Right atrium auricular region (tissue), 2 donors: Measurements from ENCODE around the gene RBM14. TPM values are rescaled to one million over a fixed set of nuclear protein-coding genes. Genes with fewer than 3 reads are reported as not detected.
A peak's percentile ranks its signal among the peaks of the same experiment; 100 is the strongest.

ENCODE experiments used
- DNase-seq: peaks from one replicate; pipeline ENCODE4 v3.0.0-alpha.2; 2019; ENCODE audit warnings: low spot score
- H3K27ac ChIP-seq, 2 donors: fragments of 200-600 bp; sonication (generic); 1 replicate in 1 of 2; 2 replicates in 1 of 2; pipeline ENCODE4 v1.5.1; 2016 to 2019
- H3K27me3 ChIP-seq, 2 donors: fragments of 200-600 bp; sonication (generic); one replicate each; pipeline versions ENCODE4 v1.5.1 to v1.6.0; 2017 to 2019
- H3K36me3 ChIP-seq: fragments of 200-600 bp; sonication (generic); one replicate; pipeline ENCODE4 v1.5.1; 2016
- H3K4me1 ChIP-seq, 2 donors: fragments of 200-600 bp; sonication (generic); one replicate each; pipeline versions ENCODE4 v1.5.1 to v1.6.0; 2017 to 2019
- H3K4me3 ChIP-seq, 2 donors: fragments of 200-600 bp; sonication (generic); 1 replicate in 1 of 2; 2 replicates in 1 of 2; pipeline ENCODE4 v1.5.1; 2017 to 2019; ENCODE audit warnings: mild to moderate bottlenecking in 1 of 2, moderate library complexity in 1 of 2
- H3K9me3 ChIP-seq, 2 donors: fragments of 200-600 bp; sonication (generic); one replicate each; pipeline ENCODE4 v1.5.1; 2019
- total RNA-seq, 2 donors: library from RNA; depleted of rRNA; stranded (reverse); fragments of >200 nt; gene quantifications; one replicate each; pipeline ENCODE4 v1.1.0, GENCODE V29; 2016
- TF ChIP-seq, protein P1 (sequence below), 2 donors: fragments of 200-600 bp; sonication (generic); IDR thresholded peaks; one replicate each; pipeline ENCODE4 v1.5.1; 2019; ENCODE audit warnings: antibody characterized with exemption in 2 of 2

RBM14 gene
- total RNA-seq, 2 donors from 2014 or later, result 27.5 to 34.3 TPM

DNA sequence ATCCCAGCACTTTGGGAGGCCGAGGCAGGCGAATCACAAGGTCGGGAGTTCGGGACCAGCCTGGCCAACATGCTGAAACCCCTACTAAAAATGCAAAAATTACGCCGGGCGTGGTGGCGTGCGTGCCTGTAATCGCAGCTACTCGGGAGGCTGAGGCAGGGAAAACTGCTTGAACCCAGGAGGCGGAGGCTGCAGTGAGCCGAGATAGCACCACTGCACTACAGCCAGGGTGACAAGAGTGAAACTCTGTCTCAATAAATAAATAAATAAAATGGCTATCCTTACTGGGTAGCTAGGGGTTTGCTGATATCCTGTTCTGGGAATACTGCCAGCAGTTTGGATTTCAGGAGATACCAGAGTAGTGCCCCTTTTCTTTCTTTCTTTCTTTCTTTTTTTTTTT lies 2.4 kb upstream of the RBM14 start:
- H3K27me3 ChIP-seq, result no peaks in the 10 kb centered on the region
- DNase-seq, result no peak
- H3K27ac ChIP-seq, result peak overlapping the region in 1 of 2 donors; percentile 31
- TF ChIP-seq, protein P1, sequence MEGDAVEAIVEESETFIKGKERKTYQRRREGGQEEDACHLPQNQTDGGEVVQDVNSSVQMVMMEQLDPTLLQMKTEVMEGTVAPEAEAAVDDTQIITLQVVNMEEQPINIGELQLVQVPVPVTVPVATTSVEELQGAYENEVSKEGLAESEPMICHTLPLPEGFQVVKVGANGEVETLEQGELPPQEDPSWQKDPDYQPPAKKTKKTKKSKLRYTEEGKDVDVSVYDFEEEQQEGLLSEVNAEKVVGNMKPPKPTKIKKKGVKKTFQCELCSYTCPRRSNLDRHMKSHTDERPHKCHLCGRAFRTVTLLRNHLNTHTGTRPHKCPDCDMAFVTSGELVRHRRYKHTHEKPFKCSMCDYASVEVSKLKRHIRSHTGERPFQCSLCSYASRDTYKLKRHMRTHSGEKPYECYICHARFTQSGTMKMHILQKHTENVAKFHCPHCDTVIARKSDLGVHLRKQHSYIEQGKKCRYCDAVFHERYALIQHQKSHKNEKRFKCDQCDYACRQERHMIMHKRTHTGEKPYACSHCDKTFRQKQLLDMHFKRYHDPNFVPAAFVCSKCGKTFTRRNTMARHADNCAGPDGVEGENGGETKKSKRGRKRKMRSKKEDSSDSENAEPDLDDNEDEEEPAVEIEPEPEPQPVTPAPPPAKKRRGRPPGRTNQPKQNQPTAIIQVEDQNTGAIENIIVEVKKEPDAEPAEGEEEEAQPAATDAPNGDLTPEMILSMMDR (IDR thresholded peaks at IDR 0.05), result no peak
- no peak overlapping the region for H3K4me3 ChIP-seq
- no peaks in the 10 kb centered on the region for H3K9me3 ChIP-seq
- peaks cover 7% of the 10 kb centered on the region for H3K36me3 ChIP-seq
- peaks cover 0 to 25% of the 10 kb centered on the region in 2 donors for H3K4me1 ChIP-seq

DNA sequence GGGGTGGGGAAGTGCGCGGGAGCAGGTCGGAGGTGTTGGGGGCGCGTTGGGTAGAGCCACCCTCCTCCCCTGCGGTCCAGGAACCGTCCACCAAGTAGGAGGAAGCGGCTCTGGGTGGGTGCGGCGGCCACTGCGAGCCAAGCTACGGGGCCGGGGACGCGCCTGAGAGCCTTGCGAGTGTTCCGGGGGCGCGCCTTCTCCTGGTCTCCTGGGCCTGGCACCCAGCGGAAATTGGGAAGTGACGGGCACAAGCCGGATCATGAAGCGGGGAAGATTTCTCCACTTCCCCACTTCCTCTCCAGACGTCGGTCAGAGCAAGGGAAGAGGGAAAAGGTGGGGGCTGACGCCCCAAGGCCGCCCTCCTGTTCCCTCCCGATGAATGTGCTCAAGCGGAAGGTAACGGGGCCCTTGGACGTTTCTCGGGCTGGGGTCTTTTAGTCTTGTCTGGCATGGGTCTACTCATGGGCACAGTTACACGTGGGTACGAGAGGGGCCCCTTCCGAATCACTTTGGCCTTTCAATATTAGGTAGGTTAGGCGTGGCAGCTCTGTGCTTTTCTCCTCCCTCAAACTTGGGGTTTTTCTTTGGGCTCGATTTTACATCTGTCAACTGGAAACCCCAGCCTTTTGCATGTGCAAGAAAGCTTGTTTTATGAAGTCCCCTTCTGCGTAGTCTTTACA lies 865 bp downstream of the RBM14 start:
- Histone ChIP-seq H3K27ac (peak overlapping the region; percentile 98 to 99), H3K4me1 (peaks cover 0 to 54% of the 10 kb centered on the region in 2 donors), H3K27me3 (no peaks in the 10 kb centered on the region), H3K9me3 (no peaks in the 10 kb centered on the region), H3K4me3 (peak overlapping the region; percentile 83 to 85), H3K36me3 (peaks cover 7% of the 10 kb centered on the region)
- TF ChIP-seq, protein P1 (IDR thresholded peaks at IDR 0.05), result no peak
- DNase-seq, result peak; percentile 82

DNA sequence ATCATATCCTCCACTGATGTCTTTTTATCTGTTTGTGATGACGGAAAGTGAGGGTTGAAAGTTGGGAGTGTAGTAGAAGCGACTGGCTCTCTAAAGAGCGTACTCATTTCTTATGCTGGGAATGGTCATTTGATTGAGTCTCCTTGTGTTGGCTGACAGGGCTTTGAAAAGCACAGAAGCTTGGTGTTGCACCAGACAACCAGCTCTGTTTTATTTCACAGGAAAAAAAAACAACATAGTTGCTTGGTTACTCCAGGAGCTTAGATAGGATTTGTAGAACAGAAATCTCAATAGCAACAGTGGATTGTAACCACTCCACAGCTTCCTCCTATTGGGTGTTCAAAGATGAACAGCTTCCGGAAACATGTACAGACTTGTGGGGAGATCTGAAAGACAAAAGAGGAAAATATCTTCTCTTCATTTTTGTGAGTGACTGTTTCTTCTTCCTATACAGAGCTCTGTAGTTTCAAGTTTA lies 2.7 kb downstream of the RBM14 start:
- H3K4me3 ChIP-seq, result peak overlapping the region in 1 of 2 donors; percentile 83
- no peak for DNase-seq
- peaks cover 16% of the 10 kb centered on the region for H3K36me3 ChIP-seq
- H3K27ac ChIP-seq, result peak overlapping the region; percentile 98 to 99
- TF ChIP-seq, protein P1 (IDR thresholded peaks at IDR 0.05), result no peak
- H3K4me1 ChIP-seq, result peaks cover 0 to 72% of the 10 kb centered on the region in 2 donors
- no peaks in the 10 kb centered on the region for H3K27me3 ChIP-seq
- H3K9me3 ChIP-seq, result no peaks in the 10 kb centered on the region

DNA sequence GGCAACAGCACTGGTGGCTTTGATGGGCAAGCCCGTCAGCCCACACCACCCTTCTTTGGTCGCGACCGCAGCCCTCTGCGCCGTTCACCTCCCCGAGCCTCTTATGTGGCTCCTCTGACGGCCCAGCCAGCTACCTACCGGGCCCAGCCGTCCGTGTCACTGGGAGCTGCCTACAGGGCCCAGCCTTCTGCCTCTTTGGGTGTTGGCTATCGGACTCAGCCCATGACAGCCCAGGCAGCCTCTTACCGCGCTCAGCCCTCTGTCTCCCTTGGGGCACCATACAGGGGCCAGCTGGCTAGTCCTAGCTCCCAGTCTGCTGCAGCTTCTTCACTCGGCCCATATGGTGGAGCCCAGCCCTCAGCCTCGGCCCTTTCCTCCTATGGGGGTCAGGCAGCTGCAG lies 8.0 kb downstream of the RBM14 start:
- H3K4me1 ChIP-seq, result peaks cover 0 to 60% of the 10 kb centered on the region in 2 donors
- no peak for DNase-seq
- no peaks in the 10 kb centered on the region for H3K27me3 ChIP-seq
- TF ChIP-seq, protein P1 (IDR thresholded peaks at IDR 0.05), result no peak
- peak overlapping the region; percentile 61 to 73 for H3K27ac ChIP-seq
- no peaks in the 10 kb centered on the region for H3K9me3 ChIP-seq
- peaks cover 59% of the 10 kb centered on the region for H3K36me3 ChIP-seq
- no peak overlapping the region for H3K4me3 ChIP-seq

DNA sequence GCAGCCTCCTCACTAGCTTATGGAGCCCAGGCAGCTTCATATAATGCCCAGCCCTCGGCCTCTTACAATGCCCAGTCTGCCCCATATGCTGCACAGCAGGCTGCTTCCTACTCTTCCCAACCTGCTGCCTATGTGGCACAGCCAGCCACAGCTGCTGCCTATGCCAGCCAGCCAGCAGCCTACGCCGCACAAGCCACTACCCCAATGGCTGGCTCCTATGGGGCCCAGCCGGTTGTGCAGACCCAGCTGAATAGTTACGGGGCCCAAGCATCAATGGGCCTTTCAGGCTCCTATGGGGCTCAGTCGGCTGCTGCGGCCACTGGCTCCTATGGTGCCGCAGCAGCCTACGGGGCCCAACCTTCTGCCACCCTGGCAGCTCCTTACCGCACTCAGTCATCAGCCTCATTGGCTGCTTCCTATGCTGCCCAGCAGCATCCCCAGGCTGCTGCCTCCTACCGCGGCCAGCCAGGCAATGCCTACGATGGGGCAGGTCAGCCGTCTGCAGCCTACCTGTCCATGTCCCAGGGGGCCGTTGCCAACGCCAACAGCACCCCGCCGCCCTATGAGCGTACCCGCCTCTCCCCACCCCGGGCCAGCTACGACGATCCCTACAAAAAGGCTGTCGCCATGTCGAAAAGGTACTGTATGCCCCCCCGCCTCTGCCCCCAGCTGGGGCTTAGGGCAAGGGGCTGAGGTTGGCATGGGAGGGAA lies 8.8 kb downstream of the RBM14 start:
- Histone ChIP-seq H3K9me3 (no peaks in the 10 kb centered on the region), H3K4me1 (peaks cover 0 to 55% of the 10 kb centered on the region in 2 donors), H3K4me3 (no peak overlapping the region), H3K27me3 (no peaks in the 10 kb centered on the region), H3K36me3 (peaks cover 67% of the 10 kb centered on the region), H3K27ac (no peak overlapping the region)
- TF ChIP-seq, protein P1 (IDR thresholded peaks at IDR 0.05), result no peak
- DNase-seq, result no peak
